Germinal center (tissue), 1 donor: ENCODE results near the gene TMC5.
"Not testable (repeated sequence)": the region's sequence is repeated elsewhere in the genome, so short reads cannot be mapped to it uniquely, and the experiment has no call there.

Experiments used
- DNase-seq: peaks from one replicate; pipeline ENCODE4 v3.0.0; 2012; ENCODE audit warnings: mixed read lengths, low spot score

TMC5 gene

DNA sequence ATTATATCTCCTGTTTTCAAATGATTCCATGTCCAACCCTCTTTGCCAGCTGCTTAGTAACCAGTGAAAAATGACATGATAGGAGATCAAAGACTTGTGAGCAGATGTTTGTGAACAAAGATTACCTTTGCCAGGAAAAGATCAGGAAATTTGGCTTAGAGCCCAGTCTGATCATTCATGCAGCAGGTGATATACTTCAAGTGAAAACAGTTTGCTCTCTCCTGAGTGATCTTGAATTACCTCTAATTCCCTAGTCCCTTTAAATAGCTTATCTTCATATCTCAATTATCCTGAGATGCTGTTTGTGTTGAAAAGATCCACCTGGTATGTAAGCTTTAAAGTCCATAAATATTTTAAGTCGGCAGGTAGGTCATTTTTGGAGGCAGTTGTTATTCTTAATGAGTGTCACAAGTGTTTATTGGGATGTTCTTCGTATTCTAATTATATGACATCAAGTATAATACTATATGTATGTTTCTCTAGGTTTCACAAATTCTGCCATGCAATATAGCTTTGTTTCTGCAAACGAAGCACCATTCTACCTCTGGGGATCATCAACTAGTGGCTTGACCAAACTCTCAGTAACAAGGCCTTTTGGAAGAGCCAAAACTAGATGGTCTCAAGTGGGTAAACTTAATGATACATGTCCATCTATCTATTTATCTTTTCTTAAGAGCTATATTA lies 124.6 kb downstream of the TMC5 start:
- no peak for DNase-seq

DNA sequence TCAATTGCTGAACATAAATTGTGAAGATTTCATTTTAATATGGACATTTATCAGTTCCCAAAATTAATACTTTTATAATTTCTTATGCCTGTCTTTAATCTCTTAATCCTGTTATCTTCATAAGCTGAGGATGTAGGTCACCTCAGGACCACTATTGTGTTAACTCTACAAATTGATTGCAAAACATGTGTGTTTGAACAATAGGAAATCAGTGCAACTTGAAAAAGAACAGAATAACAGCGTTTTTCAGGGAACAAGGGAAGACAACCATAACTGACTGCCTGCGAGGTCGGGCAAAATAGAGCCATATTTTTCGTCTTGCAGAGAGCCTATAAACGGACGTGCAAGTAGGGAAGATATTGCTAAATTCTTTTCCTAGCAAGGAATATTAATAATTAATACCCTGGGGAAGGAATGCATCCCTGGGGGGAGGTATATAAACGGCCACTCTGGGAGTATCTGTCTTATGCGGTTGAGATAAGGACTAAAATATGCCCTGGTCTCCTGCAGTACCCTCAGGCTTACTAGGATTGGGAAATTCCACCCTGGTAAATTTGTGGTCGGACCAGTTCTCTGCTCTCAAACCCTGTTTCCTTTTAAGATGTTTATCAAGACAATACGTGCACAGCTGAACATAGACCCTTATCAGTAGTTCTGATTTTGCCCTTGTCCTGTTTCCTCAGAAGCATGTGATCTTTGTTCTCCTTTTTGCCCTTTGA lies 125.8 kb downstream of the TMC5 start:
- DNase-seq: not testable (repeated sequence)

DNA sequence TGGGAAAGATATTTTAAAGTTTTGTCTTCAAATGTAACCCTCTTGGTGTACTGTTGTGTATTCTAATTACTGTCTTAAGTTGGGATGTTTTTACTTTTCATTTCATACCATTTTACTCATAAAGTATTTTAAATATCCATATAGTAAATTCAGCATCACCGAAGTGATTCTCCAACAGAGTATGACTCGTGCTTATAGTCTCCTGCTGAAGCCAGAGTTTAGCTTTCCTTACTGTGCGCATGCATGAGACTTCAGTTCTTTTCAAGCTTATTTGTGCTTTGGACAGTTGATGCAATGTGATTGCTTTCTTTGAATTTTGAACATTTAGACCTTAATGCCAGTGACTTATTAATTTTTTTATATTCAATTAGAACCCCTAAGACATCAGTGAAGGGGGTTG lies 130.5 kb downstream of the TMC5 start:
- no peak for DNase-seq
